ENCODE measurements around the gene SKI. TPM values are rescaled to one million over a fixed set of nuclear protein-coding genes. Genes with fewer than 3 reads are reported as not detected.

The SKI gene
- total RNA-seq, 1 donor from 2014 or later: 55.7 TPM

- no peak for TF ChIP-seq CTCF (conservative IDR thresholded peaks at IDR 0.05)
- Mint-ChIP-seq H3K4me1 (ENCODE audit: unreplicated experiment) (peaks cover 46% of the 10 kb centered on the region), H3K9me3 (no peaks in the 10 kb centered on the region), H3K27me3 (no peaks in the 10 kb centered on the region), H3K36me3 (peaks cover 8% of the 10 kb centered on the region), H3K4me3 (no peak overlapping the region), H3K27ac (no peak overlapping the region)
- DNase-seq (ENCODE audit: extremely low spot score, unreplicated experiment): no peak
Observed at GRCh38 chr1:2247760-2248126, 19.6 kb downstream of the SKI start.

GRCh38 chr1:2248127-2248826 lies 20.2 kb downstream of the SKI start:
- Mint-ChIP-seq H3K27ac (peak overlapping the region; percentile 84), H3K36me3 (peaks cover 8% of the 10 kb centered on the region), H3K9me3 (no peaks in the 10 kb centered on the region), H3K4me1 (ENCODE audit: unreplicated experiment) (peaks cover 45% of the 10 kb centered on the region), H3K27me3 (no peaks in the 10 kb centered on the region), H3K4me3 (peak overlapping the region; percentile 72)
- no peak for DNase-seq (ENCODE audit: extremely low spot score, unreplicated experiment)
- TF ChIP-seq CTCF (conservative IDR thresholded peaks at IDR 0.05): no peak

GRCh38 chr1:2248854-2249558 lies 20.9 kb downstream of the SKI start:
- H3K4me3 Mint-ChIP-seq: no peak overlapping the region
- peaks cover 40% of the 10 kb centered on the region for H3K4me1 Mint-ChIP-seq (ENCODE audit: unreplicated experiment)
- peak overlapping the region; percentile 84 for H3K27ac Mint-ChIP-seq
- no peaks in the 10 kb centered on the region for H3K27me3 Mint-ChIP-seq
- no peaks in the 10 kb centered on the region for H3K9me3 Mint-ChIP-seq
- no peak for TF ChIP-seq CTCF (conservative IDR thresholded peaks at IDR 0.05)
- peak; percentile 62 for DNase-seq (ENCODE audit: extremely low spot score, unreplicated experiment)
- H3K36me3 Mint-ChIP-seq: peaks cover 4% of the 10 kb centered on the region

- H3K4me3 Mint-ChIP-seq: no peak overlapping the region
- H3K36me3 Mint-ChIP-seq: peaks cover 7% of the 10 kb centered on the region
- no peaks in the 10 kb centered on the region for H3K27me3 Mint-ChIP-seq
- TF ChIP-seq CTCF (conservative IDR thresholded peaks at IDR 0.05): no peak
- H3K27ac Mint-ChIP-seq: no peak overlapping the region
- peaks cover 40% of the 10 kb centered on the region for H3K4me1 Mint-ChIP-seq (ENCODE audit: unreplicated experiment)
- H3K9me3 Mint-ChIP-seq: no peaks in the 10 kb centered on the region
- no peak for DNase-seq (ENCODE audit: extremely low spot score, unreplicated experiment)
Observed at GRCh38 chr1:2249559-2249906, 21.4 kb downstream of the SKI start.

- Mint-ChIP-seq H3K27me3 (no peaks in the 10 kb centered on the region), H3K27ac (no peak overlapping the region), H3K4me3 (no peak overlapping the region), H3K4me1 (ENCODE audit: unreplicated experiment) (peaks cover 35% of the 10 kb centered on the region), H3K9me3 (no peaks in the 10 kb centered on the region), H3K36me3 (peaks cover 9% of the 10 kb centered on the region)
- DNase-seq (ENCODE audit: extremely low spot score, unreplicated experiment): no peak
- no peak for TF ChIP-seq CTCF (conservative IDR thresholded peaks at IDR 0.05)
Observed at GRCh38 chr1:2250721-2251281, 22.7 kb downstream of the SKI start.
